IMR-90 (cell line): Measurements from ENCODE around the gene LYSMD3. TPM values are rescaled to one million over a fixed set of nuclear protein-coding genes. Genes with fewer than 3 reads are reported as not detected.

Experiments used
- ATAC-seq: fragments of 200-7000 bp; cut with Tn5 transposase; 2 replicates; pipeline ENCODE4 v1.9.1; 2020; ENCODE audit warnings: low read depth, mild to moderate bottlenecking, moderate library complexity
- BruUV-seq: library from RNA; stranded (reverse); fragments of 400-500 nt; replicated peaks from 2 replicates; lab custom pipeline; 2021; lab: Mats Ljungman, UMichigan
- CTCF ChIA-PET: fragments of 300-600 bp; formaldehyde crosslinking; extraction: SDS; loops from one replicate; lab custom pipeline; 2021; ENCODE audit warnings: antibody characterized with exemption; lab: Yijun Ruan, JAX
- POLR2A ChIA-PET: fragments of 300-600 bp; sonication (Branson Sonifier 250); formaldehyde crosslinking; loops from one replicate; lab custom pipeline; 2022; ENCODE audit warnings: antibody characterized with exemption; ENCODE audit not compliant: unreplicated experiment; lab: Charles Lee
- DNase-seq: peaks from one replicate; pipeline ENCODE4 v3.0.0; 2013
- H2AFZ ChIP-seq: replicated peaks from 2 replicates; pipeline ENCODE3; 2013; ENCODE audit warnings: low read length, mild to moderate bottlenecking; ENCODE audit not compliant: poor library complexity
- H2AK5ac ChIP-seq: 2 replicates; pipeline ENCODE4 v1.6.1; 2013; ENCODE audit warnings: low read depth, low read length, inconsistent platforms
- H2AK9ac ChIP-seq: replicated peaks from 2 replicates; pipeline ENCODE3; 2013; ENCODE audit warnings: mild to moderate bottlenecking, low read depth, low read length, moderate library complexity; ENCODE audit not compliant: poor library complexity
- H2BK120ac ChIP-seq: 2 replicates; pipeline ENCODE4 v1.6.1; 2013; ENCODE audit warnings: low read depth, low read length, inconsistent platforms
- H2BK15ac ChIP-seq: 3 replicates; pipeline ENCODE4 v1.6.1; 2013; ENCODE audit warnings: low read depth, low read length, inconsistent platforms
- H2BK20ac ChIP-seq: 2 replicates; pipeline ENCODE4 v1.6.1; 2013; ENCODE audit warnings: low read depth, mild to moderate bottlenecking, inconsistent platforms, low read length, moderate library complexity
- H2BK5ac ChIP-seq: 2 replicates; pipeline ENCODE4 v1.6.1; 2013; ENCODE audit warnings: mild to moderate bottlenecking, low read depth, low read length, inconsistent platforms; ENCODE audit not compliant: poor library complexity, severe bottlenecking
- H3K14ac ChIP-seq: replicated peaks from 2 replicates; pipeline ENCODE4 v1.6.1; 2013; ENCODE audit warnings: low read depth, low read length, inconsistent platforms
- H3K18ac ChIP-seq: 2 replicates; pipeline ENCODE4 v1.6.1; 2013; ENCODE audit warnings: low read depth, low read length, control low read depth
- H3K23ac ChIP-seq: 2 replicates; pipeline ENCODE4 v1.6.1; 2013; ENCODE audit warnings: low read depth, low read length, inconsistent platforms
- H3K27ac ChIP-seq: 2 replicates; pipeline ENCODE4 v1.5.1; 2013; ENCODE audit warnings: mild to moderate bottlenecking, control low read depth, low read length; ENCODE audit not compliant: insufficient read depth
- H3K27me3 ChIP-seq: 2 replicates; pipeline ENCODE4 v1.6.1; 2013; ENCODE audit warnings: low read length; ENCODE audit not compliant: control insufficient read depth, insufficient read depth
- H3K36me3 ChIP-seq: 2 replicates; pipeline ENCODE4 v1.6.1; 2013; ENCODE audit warnings: low read length, mixed read lengths; ENCODE audit not compliant: control insufficient read depth, insufficient read depth
- H3K4ac ChIP-seq: 2 replicates; pipeline ENCODE4 v1.6.1; 2013; ENCODE audit warnings: low read depth, low read length, inconsistent platforms
- H3K4me1 ChIP-seq: 2 replicates; pipeline ENCODE4 v1.6.1; 2013; ENCODE audit warnings: low read length, mixed read lengths; ENCODE audit not compliant: control insufficient read depth, insufficient read depth
- H3K4me2 ChIP-seq: 2 replicates; pipeline ENCODE4 v1.6.1; 2013; ENCODE audit warnings: low read depth, mild to moderate bottlenecking, control low read depth, low read length, moderate library complexity
- H3K4me3 ChIP-seq: 2 replicates; pipeline ENCODE4 v1.5.1; 2013; ENCODE audit warnings: low read depth, mild to moderate bottlenecking, control low read depth, low read length, moderate library complexity; ENCODE audit not compliant: insufficient read depth
- H3K56ac ChIP-seq: 2 replicates; pipeline ENCODE4 v1.6.1; 2013; ENCODE audit warnings: low read length, inconsistent platforms; ENCODE audit not compliant: insufficient read depth; ENCODE audit errors: extremely low read depth
- H3K79me1 ChIP-seq, 2 experiments: 2 replicates each; pipeline ENCODE4 v1.6.1; 2013; ENCODE audit warnings: low read length in 2 of 2, inconsistent platforms in 1 of 2, low read depth in 1 of 2
- H3K9ac ChIP-seq: 2 replicates; pipeline ENCODE4 v1.6.1; 2013; ENCODE audit warnings: low read depth, low read length, control low read depth
- H3K9me1 ChIP-seq: 2 replicates; pipeline ENCODE4 v1.6.1; 2013; ENCODE audit warnings: low read length, inconsistent platforms; ENCODE audit not compliant: insufficient read depth
- H3K9me3 ChIP-seq: 2 replicates; pipeline ENCODE4 v1.6.1; 2013; ENCODE audit warnings: low read length; ENCODE audit not compliant: control insufficient read depth, insufficient read depth
- H4K20me1 ChIP-seq: 2 replicates; pipeline ENCODE4 v1.6.1; 2013; ENCODE audit warnings: low read length, inconsistent platforms; ENCODE audit not compliant: insufficient read depth
- H4K5ac ChIP-seq: 2 replicates; pipeline ENCODE4 v1.6.1; 2013; ENCODE audit warnings: mild to moderate bottlenecking, low read depth, low read length, control low read depth
- H4K8ac ChIP-seq, 2 experiments: 2 replicates each; pipeline ENCODE4 v1.6.1; 2013; ENCODE audit warnings: low read depth in 2 of 2, low read length in 2 of 2, control low read depth in 1 of 2, inconsistent platforms in 1 of 2
- H4K91ac ChIP-seq: 2 replicates; pipeline ENCODE4 v1.6.1; 2013; ENCODE audit warnings: low read depth, low read length, inconsistent platforms; ENCODE audit not compliant: insufficient read depth
- BHLHE40 ChIP-seq: fragments of 150-350 bp; IDR thresholded peaks from 2 replicates; pipeline ENCODE4 v1.6.1; 2016; ENCODE audit warnings: mild to moderate bottlenecking, low read depth, low read length
- CEBPB ChIP-seq: IDR thresholded peaks from 2 replicates; pipeline ENCODE4 v1.6.1; 2012; ENCODE audit warnings: low read depth, low read length, improper control_type of control experiment
- CTCF ChIP-seq: conservative IDR thresholded peaks from 2 replicates; pipeline ENCODE4 v1.5.1; 2012; ENCODE audit warnings: mild to moderate bottlenecking, low read depth, low read length, improper control_type of control experiment
- FOS ChIP-seq: fragments of 150-350 bp; IDR thresholded peaks from 2 replicates; pipeline ENCODE4 v1.6.1; 2016; ENCODE audit warnings: low read depth, low read length
- MAFK ChIP-seq: IDR thresholded peaks from 2 replicates; pipeline ENCODE4 v1.6.1; 2012; ENCODE audit warnings: low read depth, low read length, improper control_type of control experiment
- MXI1 ChIP-seq: IDR thresholded peaks from 2 replicates; pipeline ENCODE4 v1.6.1; 2012; ENCODE audit warnings: low read depth, mild to moderate bottlenecking, low read length, moderate library complexity, borderline replicate concordance
- NFE2L2 ChIP-seq: fragments of 150-350 bp; IDR thresholded peaks from 2 replicates; pipeline ENCODE4 v1.6.1; 2016; ENCODE audit warnings: low read depth, mild to moderate bottlenecking, low read length
- RAD21 ChIP-seq: IDR thresholded peaks from 2 replicates; pipeline ENCODE4 v1.6.1; 2012; ENCODE audit warnings: low read length, improper control_type of control experiment
- RFX5 ChIP-seq: IDR thresholded peaks from 2 replicates; pipeline ENCODE4 v1.8.0; 2012; ENCODE audit warnings: low read depth, mild to moderate bottlenecking, low read length, moderate library complexity
- whole genome bisulfite sequencing, 2 experiments: methylation state at CpG; one replicate each; pipeline versions ENCODE4 v1.1.5 to v1.1.7; 2013; ENCODE audit warnings: missing lambda C conversion rate in 2 of 2; ENCODE audit not compliant: insufficient read length in 1 of 2; ENCODE audit errors: extremely low coverage in 2 of 2; 5-methylcytosine and 5-hydroxymethylcytosine counted together
- dilution Hi-C: fragments of 300-500 bp; cut with HindIII; formaldehyde crosslinking; loops from one replicate; pipeline ENCODE4 v1.14.3; 2018; ENCODE audit warnings: low sequenced_read_pairs; ENCODE audit not compliant: unreplicated experiment
- in situ Hi-C: fragments of 300-500 bp; cut with MboI; formaldehyde crosslinking; loops from 3 replicates; pipeline ENCODE4 v1.14.3; 2019; ENCODE audit warnings: low sequenced_read_pairs, inconsistent platforms, mixed read lengths
- intact Hi-C: fragments of 100-400 bp; cut with micrococcal nuclease; formaldehyde crosslinking; loops from 2 replicates; pipeline ENCODE4 v1.10.0; 2022
- polyA plus RNA-seq, 3 experiments: library from polyadenylated mRNA; depleted of rRNA; stranded (reverse); fragments of >200 nt; gene quantifications; 2 replicates each; pipeline ENCODE4 v1.2.3, GENCODE V29; 2012; ENCODE audit warnings: low replicate concordance in 1 of 3
- total RNA-seq: library from RNA; depleted of rRNA; stranded (reverse); fragments of >200 nt; gene quantifications from 2 replicates; pipeline ENCODE4 v1.2.3, GENCODE V29; 2012
- TF ChIP-seq, protein P1 (sequence below): fragments of 150-350 bp; IDR thresholded peaks from 2 replicates; pipeline ENCODE4 v1.6.1; 2017; ENCODE audit warnings: mild to moderate bottlenecking, antibody characterized with exemption, low read length, low read depth

The LYSMD3 gene
- total and polyA plus RNA-seq, 2 of the 4 experiments (the other 2 are of a cell fraction): 10.2 to 21.1 TPM

GRCh38 chr5:90554358-90555006 lies 25.1 kb upstream of the LYSMD3 start:
- Histone ChIP-seq H3K9ac (no peak overlapping the region), H3K36me3 (no peaks in the 10 kb centered on the region), H3K27ac (no peak overlapping the region), H2BK15ac (no peak overlapping the region), H3K9me1 (no peaks in the 10 kb centered on the region), H3K79me1 (no peaks in the 10 kb centered on the region), H2BK20ac (no peak overlapping the region), H3K23ac (no peak overlapping the region), H3K18ac (no peak overlapping the region), H3K56ac (no peak overlapping the region), H3K4me1 (no peaks in the 10 kb centered on the region), H4K91ac (no peak overlapping the region), H4K8ac (no peak overlapping the region), H2BK5ac (no peak overlapping the region), H2AFZ (no peak overlapping the region), H3K4ac (no peak overlapping the region), H3K4me2 (no peak overlapping the region), H2AK5ac (no peak overlapping the region), H3K9me3 (no peaks in the 10 kb centered on the region), H2BK120ac (no peak overlapping the region), H3K27me3 (peaks cover 26% of the 10 kb centered on the region), H4K20me1 (no peaks in the 10 kb centered on the region), H3K14ac (no peak overlapping the region), H3K4me3 (no peak overlapping the region), H4K5ac (no peak overlapping the region), H2AK9ac (no peak overlapping the region)
- TF ChIP-seq NFE2L2 (no peak), FOS (no peak), CTCF (no peak), RFX5 (no peak), MXI1 (no peak), BHLHE40 (no peak), MAFK (no peak), CEBPB (no peak), RAD21 (no peak)
- TF ChIP-seq, protein P1, sequence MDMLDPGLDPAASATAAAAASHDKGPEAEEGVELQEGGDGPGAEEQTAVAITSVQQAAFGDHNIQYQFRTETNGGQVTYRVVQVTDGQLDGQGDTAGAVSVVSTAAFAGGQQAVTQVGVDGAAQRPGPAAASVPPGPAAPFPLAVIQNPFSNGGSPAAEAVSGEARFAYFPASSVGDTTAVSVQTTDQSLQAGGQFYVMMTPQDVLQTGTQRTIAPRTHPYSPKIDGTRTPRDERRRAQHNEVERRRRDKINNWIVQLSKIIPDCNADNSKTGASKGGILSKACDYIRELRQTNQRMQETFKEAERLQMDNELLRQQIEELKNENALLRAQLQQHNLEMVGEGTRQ: no peak
- POLR2A ChIA-PET: no interaction called here
- DNase-seq (no peak), ATAC-seq (no peak)
- BruUV-seq: no TSS peak
- intact Hi-C loops (no loop called here), dilution Hi-C loops (no loop called here), in situ Hi-C loops (no loop called here)
- CTCF ChIA-PET: no interaction called here
- WGBS, 2 experiments: no CpG with 5 or more reads among the region's 4 CpGs
